B cell (primary cell): Measurements from ENCODE around the gene PACSIN2. TPM values are rescaled to one million over a fixed set of nuclear protein-coding genes. Genes with fewer than 3 reads are reported as not detected.

ENCODE experiments used
- ATAC-seq: fragments of 200-7000 bp; cut with Tn5 transposase; one replicate; pipeline ENCODE4 v1.10.0; 2021; ENCODE audit warnings: low read depth, mild to moderate bottlenecking, moderate number of reproducible peaks, moderate library complexity
- CTCF ChIA-PET: fragments of 350-600 bp; sonication (Branson Sonifier 250); formaldehyde crosslinking; loops from one replicate; lab custom pipeline; 2021; ENCODE audit warnings: antibody characterized with exemption, inconsistent platforms; lab: Charles Lee
- POLR2A ChIA-PET: fragments of 350-600 bp; sonication (Branson Sonifier 250); formaldehyde crosslinking; loops from one replicate; lab custom pipeline; 2021; ENCODE audit warnings: antibody characterized with exemption; lab: Charles Lee
- DNase-seq: peaks from one replicate; pipeline ENCODE4 v3.0.0; 2013
- H2AFZ ChIP-seq: 2 replicates; pipeline ENCODE4 v1.6.1; 2012; ENCODE audit warnings: mild to moderate bottlenecking, low read depth, low read length; ENCODE audit not compliant: insufficient read depth, poor library complexity, severe bottlenecking
- H3K27ac ChIP-seq, 2 donors: 1 replicate in 1 of 2; 2 replicates in 1 of 2; pipeline ENCODE4 v1.5.1; 2012 to 2013; ENCODE audit warnings: low read length in 2 of 2, mild to moderate bottlenecking in 2 of 2, moderate library complexity in 1 of 2
- H3K27me3 ChIP-seq, 4 experiments: fragments of 200-600 bp in 1 of 4; sonication (generic) in 1 of 4; replicated peaks in 1 of 4; 1 replicate in 2 of 4; 2 replicates in 2 of 4; pipeline versions ENCODE4 v1.6.1 to v1.7.0; 2013 to 2016; ENCODE audit warnings: low read length in 3 of 4, mild to moderate bottlenecking in 2 of 4, mixed read lengths in 1 of 4, moderate library complexity in 1 of 4; ENCODE audit not compliant: insufficient read depth in 4 of 4, control insufficient read depth in 3 of 4; ENCODE audit errors: control extremely low read depth in 1 of 4
- H3K36me3 ChIP-seq, 2 experiments: replicated peaks in 1 of 2; 1 replicate in 1 of 2; 2 replicates in 1 of 2; pipeline versions ENCODE4 v1.6.1 to v1.7.1; 2013; ENCODE audit warnings: low read length in 1 of 2; ENCODE audit not compliant: insufficient read depth in 2 of 2, control insufficient read depth in 1 of 2; ENCODE audit errors: control extremely low read depth in 1 of 2, extremely low read depth in 1 of 2
- H3K4me1 ChIP-seq, 2 donors: fragments of 200-600 bp in 1 of 2; sonication (generic) in 1 of 2; 1 replicate in 1 of 2; 2 replicates in 1 of 2; pipeline versions ENCODE4 v1.5.1 to v1.6.1; 2013 to 2017; ENCODE audit warnings: low read length in 2 of 2; ENCODE audit not compliant: control insufficient read depth in 2 of 2, insufficient read depth in 2 of 2
- H3K4me2 ChIP-seq: replicated peaks from 2 replicates; pipeline ENCODE3; 2012; ENCODE audit warnings: mild to moderate bottlenecking, low read depth, low read length; ENCODE audit not compliant: poor library complexity, severe bottlenecking
- H3K4me3 ChIP-seq, 5 experiments: fragments of 200-600 bp in 1 of 5; sonication (generic) in 1 of 5; 1 replicate in 3 of 5; 2 replicates in 2 of 5; pipeline versions ENCODE4 v1.5.1 to v1.7.0; 2011 to 2016; ENCODE audit warnings: low read length in 4 of 5, mild to moderate bottlenecking in 4 of 5, low read depth in 2 of 5, control low read depth in 1 of 5, moderate library complexity in 1 of 5; ENCODE audit not compliant: insufficient read depth in 1 of 5; ENCODE audit errors: control extremely low read depth in 1 of 5, extremely low read depth in 1 of 5
- H3K79me2 ChIP-seq: fragments of 200-600 bp; sonication (generic); one replicate; pipeline ENCODE4 v1.6.0; 2016; ENCODE audit warnings: low read length; ENCODE audit not compliant: control insufficient read depth, insufficient read depth
- H3K9ac ChIP-seq: fragments of 200-600 bp; sonication (generic); 2 replicates; pipeline ENCODE4 v1.6.1; 2017; ENCODE audit warnings: mild to moderate bottlenecking, low read length, moderate library complexity
- H3K9me3 ChIP-seq, 3 donors: one replicate each; pipeline versions ENCODE4 v1.6.1 to v1.7.1; 2013; ENCODE audit warnings: low read length in 2 of 3; ENCODE audit not compliant: control insufficient read depth in 2 of 3, insufficient read depth in 1 of 3; ENCODE audit errors: control extremely low read depth in 1 of 3
- H4K20me1 ChIP-seq: 2 replicates; pipeline ENCODE4 v1.6.0; 2012; ENCODE audit warnings: mild to moderate bottlenecking, low read length; ENCODE audit not compliant: insufficient read depth, control insufficient read depth, poor library complexity, severe bottlenecking
- H3K27ac Mint-ChIP-seq: one replicate; pipeline ENCODE4 v1.8.0; 2021; ENCODE audit warnings: mixed read lengths
- H3K27me3 Mint-ChIP-seq: one replicate; pipeline ENCODE4 v1.8.0; 2021; ENCODE audit warnings: mixed read lengths
- H3K4me1 Mint-ChIP-seq: one replicate; pipeline ENCODE4 v1.8.0; 2021; ENCODE audit warnings: mixed read lengths
- H3K4me3 Mint-ChIP-seq: one replicate; pipeline ENCODE4 v1.8.0; 2021; ENCODE audit warnings: mixed read lengths
- H3K9me3 Mint-ChIP-seq: one replicate; pipeline ENCODE4 v1.8.0; 2022; ENCODE audit warnings: mixed read lengths; ENCODE audit not compliant: insufficient read depth
- CTCF ChIP-seq: fragments of 200-600 bp; IDR thresholded peaks from one replicate; pipeline ENCODE4 v1.8.0; 2022; ENCODE audit warnings: antibody characterized with exemption, mild to moderate bottlenecking
- EZH2 ChIP-seq: IDR thresholded peaks from 2 replicates; pipeline ENCODE4 v1.6.1; 2012; ENCODE audit warnings: borderline replicate concordance, low read depth, mild to moderate bottlenecking, moderate library complexity, low read length; ENCODE audit not compliant: insufficient read depth, poor library complexity, severe bottlenecking
- WGBS: methylation state at CpG from one replicate; pipeline ENCODE4 v1.1.5; 2013; ENCODE audit warnings: missing lambda C conversion rate; ENCODE audit not compliant: insufficient coverage; 5-methylcytosine and 5-hydroxymethylcytosine counted together
- intact Hi-C: fragments of 100-400 bp; cut with micrococcal nuclease; formaldehyde crosslinking; loops from one replicate; pipeline ENCODE4 v1.10.0; 2022
- polyA plus RNA-seq: library from polyadenylated mRNA; depleted of rRNA; stranded (reverse); fragments of >200 nt; gene quantifications from 2 replicates; pipeline ENCODE4 v1.2.3, GENCODE V29; 2012
- total RNA-seq, 2 donors: library from RNA; stranded (reverse); fragments of 120-200 nt in 1 of 2; gene quantifications; 1 replicate in 1 of 2; 2 replicates in 1 of 2; pipeline versions ENCODE4 v1.2.3 to v1.2.4, GENCODE V29; 2013 to 2022

Gene PACSIN2
- total and polyA plus RNA-seq, 2 donors (not counting 1 experiment from before 2014, with no cell fraction given), result 26.9 to 59.3 TPM

GRCh38 chr22:42944409-42944808, 70.5 kb downstream of the PACSIN2 start:
- no peak overlapping the region for H3K27ac ChIP-seq
- DNase-seq (no peak), ATAC-seq (no peak)
- peaks cover 1 to 12% of the 10 kb centered on the region in 2 experiments for H3K36me3 ChIP-seq
- H3K4me1 Mint-ChIP-seq, result peaks cover 49% of the 10 kb centered on the region
- no peak overlapping the region for H3K4me3 Mint-ChIP-seq
- H4K20me1 ChIP-seq, result peaks cover 43% of the 10 kb centered on the region
- H3K9ac ChIP-seq, result no peak overlapping the region
- TF ChIP-seq CTCF (no peak), EZH2 (no peak)
- H3K27ac Mint-ChIP-seq, result no peak overlapping the region
- H3K4me1 ChIP-seq, result peaks cover 9 to 25% of the 10 kb centered on the region in 2 donors
- H3K27me3 ChIP-seq, result no peaks in the 10 kb centered on the region
- no peak overlapping the region for H3K4me3 ChIP-seq
- CTCF ChIA-PET, result interaction anchor here (0.8 to 1.2 kb wide), 3 partner anchors 18 to 42 kb away, joined by 3 read pairs; no protein-coding TSS in a partner anchor
- H3K79me2 ChIP-seq, result peaks cover 70% of the 10 kb centered on the region
- POLR2A ChIA-PET, result no interaction called here
- no peaks in the 10 kb centered on the region for H3K27me3 Mint-ChIP-seq
- H3K9me3 ChIP-seq, result no peaks in the 10 kb centered on the region
- intact Hi-C loops, result no loop called here
- WGBS, result 92% methylated on average over 4 of the region's 5 CpGs
- no peak overlapping the region for H2AFZ ChIP-seq
- H3K4me2 ChIP-seq, result no peak overlapping the region
- H3K9me3 Mint-ChIP-seq, result no peaks in the 10 kb centered on the region

- Histone ChIP-seq H2AFZ (no peak overlapping the region), H4K20me1 (peaks cover 39% of the 10 kb centered on the region), H3K79me2 (peaks cover 66% of the 10 kb centered on the region), H3K9ac (no peak overlapping the region), H3K4me1 (peaks cover 10 to 29% of the 10 kb centered on the region in 2 donors), H3K27me3 (no peaks in the 10 kb centered on the region), H3K27ac (no peak overlapping the region), H3K36me3 (peaks cover 1 to 12% of the 10 kb centered on the region in 2 experiments), H3K9me3 (no peaks in the 10 kb centered on the region), H3K4me3 (no peak overlapping the region), H3K4me2 (no peak overlapping the region)
- DNase-seq, result no peak
- CTCF ChIA-PET, result interaction anchor here (0.8 to 1.2 kb wide), 3 partner anchors 19 to 41 kb away, joined by 3 read pairs; no protein-coding TSS in a partner anchor
- Mint-ChIP-seq H3K27me3 (no peaks in the 10 kb centered on the region), H3K9me3 (no peaks in the 10 kb centered on the region), H3K4me1 (peaks cover 48% of the 10 kb centered on the region), H3K4me3 (no peak overlapping the region), H3K27ac (no peak overlapping the region)
- POLR2A ChIA-PET, result no interaction called here
- intact Hi-C loops, result no loop called here
- no peak for TF ChIP-seq CTCF
- no peak for TF ChIP-seq EZH2
- no peak for ATAC-seq
- 100% methylated on average over 1 of the region's 3 CpGs for WGBS
Observed at GRCh38 chr22:42943981-42944380, 71.0 kb downstream of the PACSIN2 start.
